ENCODE data around the gene TRPM8. TPM values are rescaled to one million over a fixed set of nuclear protein-coding genes. Genes with fewer than 3 reads are reported as not detected.

The TRPM8 gene
- total and polyA plus RNA-seq, 2 of the 13 experiments (the other 11 are each of a cell fraction or from before 2014, with no cell fraction given): 0.12 TPM; not detected in 1

DNA sequence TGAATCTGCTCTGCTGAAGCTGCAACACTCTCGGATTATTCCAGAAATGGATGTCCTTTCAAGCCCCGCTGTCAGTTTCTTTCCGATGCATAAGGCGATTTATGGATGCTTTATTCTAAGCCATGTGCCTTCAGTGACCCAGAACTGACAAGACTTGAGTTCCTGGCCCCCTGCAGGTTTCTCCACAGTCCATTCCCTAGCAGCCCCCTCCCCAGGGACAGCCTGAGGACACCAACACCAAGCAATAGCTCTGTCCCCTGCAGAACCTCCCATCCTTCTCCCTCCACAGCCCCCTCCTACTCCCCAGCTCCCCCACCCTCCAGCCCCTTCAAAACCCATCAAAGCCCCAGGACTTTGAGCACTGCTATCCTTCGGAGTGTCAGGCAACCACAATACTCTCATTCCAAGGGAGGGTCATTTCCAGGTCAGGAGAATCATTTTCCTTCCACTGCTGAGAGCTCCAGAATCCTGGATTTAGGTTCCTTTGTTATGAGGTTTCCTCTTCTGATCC lies 108.8 kb downstream of the TRPM8 start (continued):
- TF ChIP-seq MXD4 (CRISPR knock-in tag; IDR thresholded peaks at IDR 0.05): no peak
- no peak for TF ChIP-seq SIX4 (CRISPR knock-in tag; IDR thresholded peaks at IDR 0.05)

DNA sequence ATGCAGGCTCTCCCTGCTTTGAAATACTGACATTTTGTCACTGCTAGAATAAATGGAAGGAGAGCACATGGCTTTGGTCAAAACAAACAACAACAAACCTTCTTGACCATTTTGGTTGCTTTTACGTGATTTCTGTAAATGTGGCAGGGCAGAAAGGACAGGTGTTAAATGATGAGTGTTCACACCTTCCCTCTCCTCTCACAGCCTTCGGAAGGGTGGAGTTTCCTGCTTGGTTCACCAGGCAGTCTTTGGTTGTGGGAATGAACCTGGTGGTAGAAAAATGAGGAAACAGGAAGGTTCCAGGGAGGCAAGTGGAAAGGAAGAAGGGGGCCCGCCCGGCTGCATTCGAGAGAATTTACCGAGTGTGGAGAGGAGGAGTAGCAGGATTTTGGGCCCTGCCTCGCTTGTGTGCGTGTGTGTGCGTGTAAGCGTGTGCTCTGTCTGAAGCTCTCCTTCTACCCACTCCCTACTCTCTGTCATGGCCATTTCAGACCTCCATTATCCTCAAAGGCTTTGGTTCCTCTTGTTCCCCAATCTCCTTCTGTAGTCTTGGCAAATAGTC lies 109.6 kb downstream of the TRPM8 start:
- DNase-seq (ENCODE audit: low spot score) (no peak), FAIRE-seq (no peak), ATAC-seq (no peak)
- Histone ChIP-seq H3K9me3 (ENCODE audit: low read length) (no peaks in the 10 kb centered on the region), H2AFZ (ENCODE audit: low read length) (no peak overlapping the region), H3K9ac (ENCODE audit: insufficient read depth, low read depth, low read length) (no peak overlapping the region), H4K20me1 (ENCODE audit: insufficient read depth, low read length) (no peaks in the 10 kb centered on the region), H3K4me2 (ENCODE audit: low read depth, low read length) (no peak overlapping the region), H3K79me2 (ENCODE audit: insufficient read depth, low read length) (no peaks in the 10 kb centered on the region), H3K4me1 (ENCODE audit: insufficient read depth, low read length) (no peaks in the 10 kb centered on the region), H3K4me3 (replicated peaks in 1 of 3; ENCODE audit: insufficient read depth in 1 of 3, low read depth in 2 of 3, low read length in 3 of 3) (no peak overlapping the region), H3K27me3 (ENCODE audit: control insufficient read depth in 1 of 2, insufficient read depth in 2 of 2, low read length in 2 of 2) (no peaks in the 10 kb centered on the region; a peak in 1 of 5 replicates), H3K27ac (ENCODE audit: extremely low read length, insufficient read depth, low read length) (no peak overlapping the region), H3K36me3 (replicated peaks in 1 of 2; ENCODE audit: control insufficient read depth in 1 of 2, insufficient read depth in 2 of 2, low read length in 2 of 2) (no peaks in the 10 kb centered on the region)
- TF ChIP-seq TBX3 (IDR thresholded peaks at IDR 0.05; ENCODE audit: borderline replicate concordance) (no peak), RFX5 (IDR thresholded peaks at IDR 0.05; ENCODE audit: low read depth, low read length) (no peak)
- ChIA-PET POLR2A (no interaction called here), CTCF (ENCODE audit: low intra/inter-chr PET ratio, low total read pairs) (no interaction called here)
- no TSS peak for BruUV-seq (replicated peaks)
- WGBS (ENCODE audit: low lambda C conversion rate): 72% methylated on average over 10 of the region's 10 CpGs
- in situ Hi-C loops (cut with HindIII; ENCODE audit: extremely low pct_ligation_motif_present, low pct_unique_long_range_greater_than_20kb): no loop called here
- intact Hi-C loops (cut with micrococcal nuclease; ENCODE audit: unreplicated experiment): no loop called here

DNA sequence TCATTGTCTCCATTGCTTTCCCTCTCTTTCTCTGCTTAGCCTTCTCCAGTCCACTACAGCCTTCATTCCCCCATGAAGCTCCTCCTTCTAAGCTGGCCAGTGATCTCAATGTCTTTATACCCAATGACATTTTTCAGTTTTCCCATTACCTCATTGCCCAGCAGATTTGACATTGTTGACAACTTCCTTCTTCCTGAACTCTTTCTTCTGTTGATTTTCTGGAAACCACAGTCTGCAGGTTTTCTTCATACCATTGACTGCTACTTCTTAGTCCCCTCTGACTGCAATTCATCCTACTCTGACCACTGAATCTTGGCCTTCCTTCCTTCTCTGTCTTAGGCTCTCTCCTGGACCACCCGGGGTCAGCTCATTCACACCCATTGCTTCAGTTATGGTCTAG lies 110.5 kb downstream of the TRPM8 start:
- CTCF ChIA-PET (ENCODE audit: low intra/inter-chr PET ratio, low total read pairs): no interaction called here
- no peak overlapping the region for H3K4me2 ChIP-seq (ENCODE audit: low read depth, low read length)
- BruUV-seq (replicated peaks): no TSS peak
- intact Hi-C loops (cut with micrococcal nuclease; ENCODE audit: unreplicated experiment): no loop called here
- TF ChIP-seq ZNF878 (CRISPR knock-in tag; IDR thresholded peaks at IDR 0.05): no peak
- no peak overlapping the region for H2AFZ ChIP-seq (ENCODE audit: low read length)
- H3K9ac ChIP-seq (ENCODE audit: insufficient read depth, low read depth, low read length): no peak overlapping the region
- POLR2A ChIA-PET: no interaction called here
- no peak overlapping the region for H3K27ac ChIP-seq (ENCODE audit: extremely low read length, insufficient read depth, low read length)
- no peak overlapping the region for H3K4me3 ChIP-seq (replicated peaks in 1 of 3; ENCODE audit: insufficient read depth in 1 of 3, low read depth in 2 of 3, low read length in 3 of 3)
- FAIRE-seq (no peak), ATAC-seq (no peak), DNase-seq (ENCODE audit: low spot score) (no peak)
- 88% methylated on average over 1 of the region's 1 CpG for WGBS (ENCODE audit: low lambda C conversion rate)
- H3K79me2 ChIP-seq (ENCODE audit: insufficient read depth, low read length): no peaks in the 10 kb centered on the region
- H3K27me3 ChIP-seq (ENCODE audit: control insufficient read depth in 1 of 2, insufficient read depth in 2 of 2, low read length in 2 of 2): no peaks in the 10 kb centered on the region; a peak in 1 of 5 replicates
- no peaks in the 10 kb centered on the region for H4K20me1 ChIP-seq (ENCODE audit: insufficient read depth, low read length)
- H3K4me1 ChIP-seq (ENCODE audit: insufficient read depth, low read length): no peaks in the 10 kb centered on the region
- H3K9me3 ChIP-seq (ENCODE audit: low read length): no peaks in the 10 kb centered on the region
- in situ Hi-C loops (cut with HindIII; ENCODE audit: extremely low pct_ligation_motif_present, low pct_unique_long_range_greater_than_20kb): no loop called here
- H3K36me3 ChIP-seq (replicated peaks in 1 of 2; ENCODE audit: control insufficient read depth in 1 of 2, insufficient read depth in 2 of 2, low read length in 2 of 2): no peaks in the 10 kb centered on the region
